Sigmoid colon (tissue), 7 donors: ENCODE results near the gene CNTROB. TPM values are rescaled to one million over a fixed set of nuclear protein-coding genes. Genes with fewer than 3 reads are reported as not detected.
A peak's percentile ranks its signal among the peaks of the same experiment; 100 is the strongest.

Experiments
- DNase-seq: peaks from one replicate; pipeline ENCODE4 v3.0.0-alpha.2; 2019
- H3K27ac ChIP-seq, 4 donors: fragments of 200-600 bp; sonication (generic); one replicate each; pipeline ENCODE4 v1.5.1; 2016 to 2019; ENCODE audit warnings: mild to moderate bottlenecking in 1 of 4
- H3K27me3 ChIP-seq, 3 donors: fragments of 200-600 bp; sonication (generic); one replicate each; pipeline ENCODE4 v1.5.1; 2019; ENCODE audit warnings: mild to moderate bottlenecking in 1 of 3
- H3K36me3 ChIP-seq, 4 donors: fragments of 200-600 bp; sonication (generic); one replicate each; pipeline ENCODE4 v1.5.1; 2016 to 2019
- H3K4me1 ChIP-seq, 4 donors: fragments of 200-600 bp; sonication (generic); one replicate each; pipeline ENCODE4 v1.5.1; 2017 to 2019
- H3K4me3 ChIP-seq, 4 donors: fragments of 200-600 bp; sonication (generic); one replicate each; pipeline ENCODE4 v1.5.1; 2017 to 2019; ENCODE audit warnings: mild to moderate bottlenecking in 2 of 4, moderate library complexity in 1 of 4
- H3K9me3 ChIP-seq, 4 donors: fragments of 200-600 bp in 3 of 4; sonication (generic) in 3 of 4; one replicate each; pipeline versions ENCODE4 v1.5.1 to v1.6.1; 2013 to 2019
- EP300 ChIP-seq, 4 donors: sonication (generic); formaldehyde crosslinking; IDR thresholded peaks; one replicate each; pipeline ENCODE4 v1.6.1; 2017; ENCODE audit warnings: antibody characterized with exemption in 4 of 4
- POLR2A ChIP-seq, 2 donors: fragments of 450-650 bp; IDR thresholded peaks; one replicate each; pipeline ENCODE4 v1.6.1; 2016; ENCODE audit warnings: antibody characterized with exemption in 2 of 2, mild to moderate bottlenecking in 2 of 2, moderate library complexity in 2 of 2
- POLR2AphosphoS5 ChIP-seq, 4 donors: sonication (generic); formaldehyde crosslinking; IDR thresholded peaks; one replicate each; pipeline ENCODE4 v1.6.1; 2017; ENCODE audit warnings: antibody characterized with exemption in 4 of 4
- WGBS, 2 donors: extraction: QIAGEN DNeasy Blood & Tissue Kit; methylation state at CpG; one replicate each; pipeline ENCODE4 v1.1.7; 2013; 5-methylcytosine and 5-hydroxymethylcytosine counted together
- intact Hi-C: fragments of 100-400 bp; cut with DNase I; formaldehyde crosslinking; loops from one replicate; pipeline ENCODE4 v1.15.1; 2023
- polyA plus RNA-seq, 3 donors: library from polyadenylated mRNA; stranded (reverse); fragments of 200-250 nt; gene quantifications; one replicate each; pipeline ENCODE4 v1.2.3, GENCODE V29; 2013
- total RNA-seq, 4 donors: library from RNA; depleted of rRNA; stranded (reverse); fragments of >200 nt; gene quantifications; one replicate each; pipeline ENCODE4 v1.1.0, GENCODE V29; 2016
- TF ChIP-seq, protein P1 (sequence below), 4 experiments: fragments of 450-650 bp in 3 of 4; fragments of 200-600 bp in 1 of 4; IDR thresholded peaks; one replicate each; pipeline ENCODE4 v1.5.1; 2016 to 2019; ENCODE audit warnings: antibody characterized with exemption in 4 of 4, mild to moderate bottlenecking in 3 of 4, moderate library complexity in 2 of 4
- donor health status: healthy with polysubstance abuse.
- donor health status: Bipolar disorder and iron deficiency.
- donor health status: healthy.

CNTROB gene
- total and polyA plus RNA-seq, 7 donors = 11.8 to 40.4 (median 20.6) TPM

DNA sequence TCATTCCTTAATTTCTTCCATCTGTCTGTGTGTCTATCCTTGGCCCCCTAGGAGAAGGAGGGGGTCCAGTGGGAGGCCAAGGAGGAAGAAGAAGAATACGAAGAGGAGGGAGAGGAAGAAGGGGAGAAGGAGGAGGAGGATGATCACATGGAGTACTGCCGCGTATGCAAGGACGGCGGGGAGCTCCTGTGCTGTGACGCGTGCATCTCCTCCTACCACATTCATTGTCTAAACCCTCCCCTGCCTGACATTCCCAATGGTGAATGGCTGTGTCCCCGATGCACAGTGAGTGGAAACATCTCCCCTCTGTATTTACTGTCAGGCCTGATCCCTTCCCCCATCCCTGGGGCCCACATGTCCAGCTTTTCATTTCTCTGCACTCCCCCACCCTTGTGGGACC is 37.1 kb upstream of the CNTROB start:
- Histone ChIP-seq H3K27me3 (no peaks in the 10 kb centered on the region), H3K27ac (no peak overlapping the region), H3K9me3 (no peaks in the 10 kb centered on the region), H3K4me3 (no peak overlapping the region), H3K4me1 (peaks cover 0 to 12% (median 7%) of the 10 kb centered on the region in 4 donors), H3K36me3 (peaks cover 24 to 96% (median 76%) of the 10 kb centered on the region in 4 donors)
- TF ChIP-seq, protein P1, sequence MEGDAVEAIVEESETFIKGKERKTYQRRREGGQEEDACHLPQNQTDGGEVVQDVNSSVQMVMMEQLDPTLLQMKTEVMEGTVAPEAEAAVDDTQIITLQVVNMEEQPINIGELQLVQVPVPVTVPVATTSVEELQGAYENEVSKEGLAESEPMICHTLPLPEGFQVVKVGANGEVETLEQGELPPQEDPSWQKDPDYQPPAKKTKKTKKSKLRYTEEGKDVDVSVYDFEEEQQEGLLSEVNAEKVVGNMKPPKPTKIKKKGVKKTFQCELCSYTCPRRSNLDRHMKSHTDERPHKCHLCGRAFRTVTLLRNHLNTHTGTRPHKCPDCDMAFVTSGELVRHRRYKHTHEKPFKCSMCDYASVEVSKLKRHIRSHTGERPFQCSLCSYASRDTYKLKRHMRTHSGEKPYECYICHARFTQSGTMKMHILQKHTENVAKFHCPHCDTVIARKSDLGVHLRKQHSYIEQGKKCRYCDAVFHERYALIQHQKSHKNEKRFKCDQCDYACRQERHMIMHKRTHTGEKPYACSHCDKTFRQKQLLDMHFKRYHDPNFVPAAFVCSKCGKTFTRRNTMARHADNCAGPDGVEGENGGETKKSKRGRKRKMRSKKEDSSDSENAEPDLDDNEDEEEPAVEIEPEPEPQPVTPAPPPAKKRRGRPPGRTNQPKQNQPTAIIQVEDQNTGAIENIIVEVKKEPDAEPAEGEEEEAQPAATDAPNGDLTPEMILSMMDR (IDR thresholded peaks at IDR 0.05) = no peak
- TF ChIP-seq EP300 (IDR thresholded peaks at IDR 0.05) (no peak), POLR2A (IDR thresholded peaks at IDR 0.05) (no peak), POLR2AphosphoS5 (IDR thresholded peaks at IDR 0.05) (no peak)
- WGBS, 2 donors = 92 to 93% methylated on average over 8 of the region's 8 CpGs
- DNase-seq = peak; percentile 40
- intact Hi-C loops = loop anchor here (10.0 kb wide), 1 partner anchor 70 kb away; no protein-coding TSS in a partner anchor

DNA sequence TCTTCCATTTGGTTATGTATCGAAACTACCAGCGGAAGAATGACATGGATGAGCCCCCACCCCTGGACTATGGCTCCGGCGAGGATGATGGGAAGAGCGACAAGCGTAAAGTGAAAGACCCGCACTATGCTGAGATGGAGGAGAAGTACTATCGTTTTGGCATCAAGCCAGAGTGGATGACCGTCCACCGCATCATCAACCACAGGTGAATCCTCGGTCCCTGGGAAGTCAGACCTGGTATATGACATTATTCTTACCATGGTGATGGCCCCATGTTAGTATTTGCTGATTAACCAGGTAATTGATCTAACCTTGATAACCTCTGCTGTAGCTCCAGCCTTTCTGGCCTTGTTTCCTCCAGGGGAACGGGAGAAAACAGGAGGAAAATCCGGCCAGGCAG is 34.9 kb upstream of the CNTROB start:
- TF ChIP-seq POLR2AphosphoS5 (IDR thresholded peaks at IDR 0.05) = no peak
- TF ChIP-seq, protein P1 (IDR thresholded peaks at IDR 0.05) = no peak
- TF ChIP-seq EP300 (IDR thresholded peaks at IDR 0.05) = no peak
- no peak for TF ChIP-seq POLR2A (IDR thresholded peaks at IDR 0.05)
- Histone ChIP-seq H3K27ac (no peak overlapping the region), H3K27me3 (no peaks in the 10 kb centered on the region), H3K4me3 (no peak overlapping the region), H3K4me1 (no peaks in the 10 kb centered on the region), H3K36me3 (peaks cover 38 to 100% (median 79%) of the 10 kb centered on the region in 4 donors), H3K9me3 (no peaks in the 10 kb centered on the region)
- intact Hi-C loops = loop anchor here (10.0 kb wide), 1 partner anchor 72 kb away; no protein-coding TSS in a partner anchor
- 86 to 92% methylated on average over 13 of the region's 13 CpGs for WGBS, 2 donors
- no peak for DNase-seq

DNA sequence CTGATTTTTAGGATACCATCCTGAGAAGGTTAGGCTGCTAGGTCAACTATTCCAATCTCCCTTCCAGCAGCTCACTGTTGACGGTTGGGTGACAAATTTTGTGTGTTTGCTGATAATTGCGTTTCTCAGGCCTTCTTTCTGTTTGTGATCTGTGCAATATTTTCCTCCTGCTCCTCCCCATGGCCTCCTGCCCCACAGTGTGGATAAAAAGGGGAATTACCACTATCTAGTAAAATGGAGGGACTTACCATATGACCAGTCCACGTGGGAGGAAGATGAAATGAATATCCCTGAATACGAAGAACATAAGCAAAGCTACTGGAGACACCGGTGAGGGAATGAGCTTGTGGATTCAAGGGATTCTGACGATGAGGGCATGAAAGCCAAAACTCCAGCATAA is 34.2 kb upstream of the CNTROB start:
- WGBS, 2 donors = 29 to 61% methylated on average over 6 of the region's 6 CpGs
- H3K27me3 ChIP-seq = no peaks in the 10 kb centered on the region
- no peaks in the 10 kb centered on the region for H3K4me1 ChIP-seq
- DNase-seq = no peak
- TF ChIP-seq POLR2AphosphoS5 (IDR thresholded peaks at IDR 0.05) (no peak), EP300 (IDR thresholded peaks at IDR 0.05) (no peak), POLR2A (IDR thresholded peaks at IDR 0.05) (no peak)
- TF ChIP-seq, protein P1 (IDR thresholded peaks at IDR 0.05) = peak in 3 of 4 experiments; percentile 21 to 56 (median 50)
- intact Hi-C loops = loop anchor here (10.0 kb wide), 1 partner anchor 73 kb away; no protein-coding TSS in a partner anchor
- H3K4me3 ChIP-seq = no peak overlapping the region
- H3K9me3 ChIP-seq = no peaks in the 10 kb centered on the region
- H3K36me3 ChIP-seq = peaks cover 38 to 100% (median 81%) of the 10 kb centered on the region in 4 donors
- no peak overlapping the region for H3K27ac ChIP-seq

DNA sequence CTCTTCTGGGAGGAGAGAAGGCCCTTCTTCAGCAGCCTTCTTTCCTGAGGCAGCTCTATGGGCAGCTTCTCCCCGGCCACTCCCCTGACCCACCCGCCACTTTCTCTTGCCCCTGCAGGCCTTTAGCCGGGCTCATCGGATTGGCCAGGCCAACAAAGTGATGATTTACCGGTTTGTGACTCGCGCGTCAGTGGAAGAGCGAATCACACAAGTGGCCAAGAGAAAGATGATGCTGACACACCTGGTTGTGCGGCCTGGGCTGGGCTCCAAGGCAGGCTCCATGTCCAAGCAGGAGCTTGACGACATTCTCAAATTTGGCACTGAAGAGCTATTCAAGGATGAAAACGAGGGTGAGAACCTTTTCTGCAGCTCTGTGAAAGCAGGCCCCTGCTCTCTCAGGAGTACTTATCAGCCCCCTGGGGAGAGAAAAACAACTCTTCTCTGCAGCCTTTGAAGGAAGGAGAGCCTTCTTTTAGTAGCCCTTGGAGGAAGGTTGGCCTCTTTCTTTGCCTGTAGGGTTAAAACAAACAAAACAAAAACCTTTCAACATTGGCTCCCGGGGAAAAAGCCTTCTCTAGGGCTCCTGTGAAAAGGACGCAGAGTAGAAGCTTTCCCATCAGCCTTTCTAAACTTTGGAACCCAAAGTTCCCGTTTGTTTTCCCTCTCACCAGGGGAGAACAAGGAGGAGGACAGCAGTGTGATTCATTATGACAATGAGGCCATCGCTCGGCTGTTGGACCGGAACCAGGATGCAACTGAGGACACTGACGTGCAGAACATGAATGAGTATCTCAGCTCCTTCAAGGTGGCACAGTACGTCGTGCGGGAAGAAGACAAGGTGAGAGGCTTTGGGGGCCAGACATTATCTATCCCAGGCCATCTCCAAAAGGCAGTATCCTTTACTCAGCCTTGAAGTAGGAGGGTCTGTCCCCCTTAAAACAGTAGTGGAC is 28.6 kb upstream of the CNTROB start:
- intact Hi-C loops = no loop called here
- Histone ChIP-seq H3K27me3 (no peaks in the 10 kb centered on the region), H3K36me3 (peaks cover 66 to 100% (median 84%) of the 10 kb centered on the region in 4 donors), H3K4me3 (no peak overlapping the region), H3K9me3 (no peaks in the 10 kb centered on the region), H3K4me1 (no peaks in the 10 kb centered on the region), H3K27ac (no peak overlapping the region)
- WGBS, 2 donors = 88 to 90% methylated on average over 22 of the region's 22 CpGs
- no peak for TF ChIP-seq EP300 (IDR thresholded peaks at IDR 0.05)
- TF ChIP-seq POLR2A (IDR thresholded peaks at IDR 0.05) = no peak
- TF ChIP-seq POLR2AphosphoS5 (IDR thresholded peaks at IDR 0.05) = no peak
- TF ChIP-seq, protein P1 (IDR thresholded peaks at IDR 0.05) = no peak
- DNase-seq = peak; percentile 34
